Activated naive CD4-positive, alpha-beta T cell treated with anti-CD3 and anti-CD28 coated beads, Interleukin-2, amount 10 ng/mL, durations not matched to agents 7 days and 5 days (primary cell): ENCODE measurements around the gene PDZD2.
"Not testable (repeated sequence)": the region's sequence is repeated elsewhere in the genome, so short reads cannot be mapped to it uniquely, and the experiment has no call there.

Experiments used
- CTCF ChIA-PET: fragments of 350-600 bp; sonication (Branson Sonifier 250); formaldehyde crosslinking; loops from one replicate; lab custom pipeline; 2021; ENCODE audit warnings: antibody characterized with exemption; lab: Charles Lee
- DNase-seq: peaks from one replicate; pipeline ENCODE4 v3.0.0-alpha.2; 2020
- H3K27ac Mint-ChIP-seq: one replicate; pipeline ENCODE4 v1.8.0; 2021; ENCODE audit warnings: mild to moderate bottlenecking, moderate library complexity, mixed read lengths
- H3K27me3 Mint-ChIP-seq: one replicate; pipeline ENCODE4 v1.8.0; 2021; ENCODE audit warnings: mild to moderate bottlenecking, mixed read lengths
- H3K36me3 Mint-ChIP-seq: one replicate; pipeline ENCODE4 v1.8.0; 2021; ENCODE audit warnings: mixed read lengths
- H3K4me1 Mint-ChIP-seq: one replicate; pipeline ENCODE4 v1.8.0; 2021; ENCODE audit warnings: mixed read lengths
- H3K4me3 Mint-ChIP-seq: one replicate; pipeline ENCODE4 v1.8.0; 2021; ENCODE audit warnings: mild to moderate bottlenecking, moderate library complexity, mixed read lengths
- H3K9me3 Mint-ChIP-seq: one replicate; pipeline ENCODE4 v1.8.0; 2021; ENCODE audit warnings: mixed read lengths

Gene PDZD2

GRCh38 chr5:31720811-31721345, 81.9 kb downstream of the PDZD2 start:
- no peak overlapping the region for H3K27ac Mint-ChIP-seq
- no peak overlapping the region for H3K4me3 Mint-ChIP-seq
- CTCF ChIA-PET: no interaction called here
- no peak for DNase-seq
- H3K9me3 Mint-ChIP-seq: no peaks in the 10 kb centered on the region
- H3K36me3 Mint-ChIP-seq: no peaks in the 10 kb centered on the region
- H3K4me1 Mint-ChIP-seq: no peaks in the 10 kb centered on the region
- H3K27me3 Mint-ChIP-seq: peaks cover 4% of the 10 kb centered on the region

DNA sequence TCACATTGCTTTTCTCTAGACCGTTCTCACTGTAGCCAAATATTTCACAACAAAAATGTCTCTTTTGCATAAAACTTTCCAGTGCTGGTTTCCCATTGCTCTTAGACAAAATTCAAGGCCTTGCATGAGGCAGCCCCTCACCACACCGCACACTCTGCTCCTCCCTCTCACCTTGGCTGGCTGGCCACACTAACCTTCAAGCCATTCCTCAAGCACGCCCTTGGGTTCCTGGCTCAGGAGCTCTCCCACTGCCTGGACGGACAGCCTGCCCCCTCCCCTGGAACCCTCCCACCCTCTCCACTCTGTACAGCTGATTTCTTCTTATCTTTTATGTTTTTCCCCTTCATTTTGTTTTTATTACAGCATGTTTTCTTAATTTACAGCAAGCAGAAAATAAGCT, 83.2 kb downstream of the PDZD2 start:
- DNase-seq: no peak
- peaks cover 4% of the 10 kb centered on the region for H3K27me3 Mint-ChIP-seq
- CTCF ChIA-PET: no interaction called here

DNA sequence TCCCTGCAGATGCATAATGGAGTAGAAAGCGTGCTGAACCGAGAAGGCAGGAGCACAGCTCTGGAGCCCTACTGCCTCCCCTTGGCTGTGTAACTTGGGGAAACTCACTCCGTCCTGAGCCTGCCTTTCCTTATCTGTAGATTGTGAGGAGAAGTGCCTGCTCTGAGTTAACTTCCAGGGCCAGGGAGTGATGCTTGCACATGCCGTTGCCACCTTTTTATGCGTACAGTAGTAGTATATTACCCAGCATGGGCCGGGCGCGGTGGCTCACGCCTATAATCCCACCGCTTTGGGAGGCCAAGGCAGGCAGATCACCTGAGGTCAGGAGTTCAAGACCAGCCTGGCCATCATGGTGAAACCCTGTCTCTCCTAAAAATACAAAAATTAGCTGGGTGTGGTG, 87.1 kb downstream of the PDZD2 start:
- H3K36me3 Mint-ChIP-seq: no peaks in the 10 kb centered on the region
- H3K4me3 Mint-ChIP-seq: no peak overlapping the region
- H3K27ac Mint-ChIP-seq: no peak overlapping the region
- no peaks in the 10 kb centered on the region for H3K9me3 Mint-ChIP-seq
- CTCF ChIA-PET: no interaction called here
- H3K27me3 Mint-ChIP-seq: peaks cover 2% of the 10 kb centered on the region
- H3K4me1 Mint-ChIP-seq: no peaks in the 10 kb centered on the region
- no peak for DNase-seq

More for the DNA sequence above, 83.2 kb downstream of the PDZD2 start:
- Mint-ChIP-seq H3K4me1 (no peaks in the 10 kb centered on the region), H3K36me3 (no peaks in the 10 kb centered on the region), H3K27ac (no peak overlapping the region), H3K9me3 (no peaks in the 10 kb centered on the region), H3K4me3 (no peak overlapping the region)

DNA sequence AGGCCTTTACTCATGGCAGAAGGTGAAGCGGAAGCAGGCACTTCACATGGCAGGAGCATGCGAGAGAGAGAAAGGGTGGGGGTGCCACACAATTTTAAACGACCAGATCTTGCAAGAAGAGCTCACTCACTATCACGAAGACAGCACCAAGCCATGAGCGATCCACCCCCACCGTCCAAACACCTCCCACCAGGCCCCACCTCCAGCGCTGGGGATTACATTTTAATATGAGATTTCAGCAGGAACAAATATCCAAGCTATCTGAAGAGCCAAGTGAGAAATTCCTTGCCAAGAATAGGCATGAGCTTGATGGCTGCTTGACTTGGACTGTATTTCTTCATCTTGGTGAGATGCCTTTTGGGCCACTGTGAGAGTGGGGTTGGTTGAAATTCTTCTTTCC, 88.0 kb downstream of the PDZD2 start:
- CTCF ChIA-PET: no interaction called here
- no peaks in the 10 kb centered on the region for H3K4me1 Mint-ChIP-seq
- H3K27me3 Mint-ChIP-seq: no peaks in the 10 kb centered on the region
- no peaks in the 10 kb centered on the region for H3K36me3 Mint-ChIP-seq
- no peak overlapping the region for H3K4me3 Mint-ChIP-seq
- no peak overlapping the region for H3K27ac Mint-ChIP-seq
- no peak for DNase-seq
- H3K9me3 Mint-ChIP-seq: no peaks in the 10 kb centered on the region

GRCh38 chr5:31728039-31728438, 89.1 kb downstream of the PDZD2 start:
- CTCF ChIA-PET: no interaction called here
- H3K36me3 Mint-ChIP-seq: no peaks in the 10 kb centered on the region
- H3K4me1 Mint-ChIP-seq: no peaks in the 10 kb centered on the region
- DNase-seq: no peak
- no peaks in the 10 kb centered on the region for H3K27me3 Mint-ChIP-seq
- no peak overlapping the region for H3K4me3 Mint-ChIP-seq
- H3K27ac Mint-ChIP-seq: no peak overlapping the region
- H3K9me3 Mint-ChIP-seq: no peaks in the 10 kb centered on the region

DNA sequence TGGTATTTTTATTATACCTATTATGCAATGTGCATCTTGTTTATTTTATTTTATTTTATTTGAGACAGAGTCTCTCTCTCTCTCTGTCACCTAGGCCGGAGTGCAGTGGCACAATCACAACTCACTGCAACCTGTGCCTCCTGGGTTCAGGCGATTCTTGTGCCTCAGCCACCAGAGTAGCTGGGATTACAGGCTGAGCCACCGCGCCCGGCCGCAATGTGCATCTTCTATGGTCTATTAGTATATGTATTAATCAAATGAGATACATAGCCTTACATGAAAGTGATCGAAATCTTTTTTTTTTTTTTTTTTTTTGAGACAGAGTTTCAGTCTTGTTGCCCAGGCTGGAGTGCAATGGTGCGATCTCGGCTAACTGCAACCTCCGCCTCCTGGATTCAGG, 89.9 kb downstream of the PDZD2 start:
- H3K27me3 Mint-ChIP-seq, CTCF ChIA-PET, H3K27ac Mint-ChIP-seq, H3K36me3 Mint-ChIP-seq, H3K9me3 Mint-ChIP-seq, H3K4me1 Mint-ChIP-seq, DNase-seq, H3K4me3 Mint-ChIP-seq: not testable (repeated sequence)

GRCh38 chr5:31730139-31730538, 91.2 kb downstream of the PDZD2 start:
- CTCF ChIA-PET: no interaction called here
- H3K27me3 Mint-ChIP-seq: no peaks in the 10 kb centered on the region
- no peaks in the 10 kb centered on the region for H3K4me1 Mint-ChIP-seq
- no peaks in the 10 kb centered on the region for H3K9me3 Mint-ChIP-seq
- H3K4me3 Mint-ChIP-seq: no peak overlapping the region
- DNase-seq: no peak
- no peak overlapping the region for H3K27ac Mint-ChIP-seq
- H3K36me3 Mint-ChIP-seq: no peaks in the 10 kb centered on the region

GRCh38 chr5:31731016-31731415, 92.1 kb downstream of the PDZD2 start:
- CTCF ChIA-PET: no interaction called here
- no peaks in the 10 kb centered on the region for H3K9me3 Mint-ChIP-seq
- H3K27ac Mint-ChIP-seq: no peak overlapping the region
- no peaks in the 10 kb centered on the region for H3K36me3 Mint-ChIP-seq
- no peak overlapping the region for H3K4me3 Mint-ChIP-seq
- no peaks in the 10 kb centered on the region for H3K27me3 Mint-ChIP-seq
- H3K4me1 Mint-ChIP-seq: no peaks in the 10 kb centered on the region
- DNase-seq: no peak

GRCh38 chr5:31731710-31732301, 92.9 kb downstream of the PDZD2 start:
- Mint-ChIP-seq H3K27ac (no peak overlapping the region), H3K9me3 (no peaks in the 10 kb centered on the region), H3K4me1 (no peaks in the 10 kb centered on the region), H3K27me3 (no peaks in the 10 kb centered on the region), H3K36me3 (no peaks in the 10 kb centered on the region), H3K4me3 (no peak overlapping the region)
- CTCF ChIA-PET: no interaction called here
- no peak for DNase-seq

DNA sequence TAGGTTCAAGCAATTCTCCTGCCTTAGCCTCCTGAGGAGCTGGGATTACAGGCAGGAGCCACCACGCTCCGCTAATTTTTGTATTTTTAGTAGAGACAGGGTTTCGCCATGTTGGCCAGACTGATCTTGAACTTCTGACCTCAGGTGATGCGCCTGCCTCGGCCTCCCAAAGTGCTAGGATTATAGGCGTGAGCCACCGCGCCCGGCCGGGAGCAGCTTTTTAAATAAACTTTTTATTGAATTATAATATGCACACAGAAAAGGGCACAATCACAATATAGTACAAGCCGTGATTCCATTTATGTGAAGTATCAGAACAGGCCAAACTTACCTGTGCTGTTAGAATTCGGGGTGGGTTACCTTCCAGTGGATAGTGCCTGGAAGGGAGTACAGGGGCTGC, 93.9 kb downstream of the PDZD2 start:
- DNase-seq, H3K27ac Mint-ChIP-seq, H3K4me1 Mint-ChIP-seq, H3K27me3 Mint-ChIP-seq, CTCF ChIA-PET, H3K36me3 Mint-ChIP-seq, H3K4me3 Mint-ChIP-seq, H3K9me3 Mint-ChIP-seq: not testable (repeated sequence)

DNA sequence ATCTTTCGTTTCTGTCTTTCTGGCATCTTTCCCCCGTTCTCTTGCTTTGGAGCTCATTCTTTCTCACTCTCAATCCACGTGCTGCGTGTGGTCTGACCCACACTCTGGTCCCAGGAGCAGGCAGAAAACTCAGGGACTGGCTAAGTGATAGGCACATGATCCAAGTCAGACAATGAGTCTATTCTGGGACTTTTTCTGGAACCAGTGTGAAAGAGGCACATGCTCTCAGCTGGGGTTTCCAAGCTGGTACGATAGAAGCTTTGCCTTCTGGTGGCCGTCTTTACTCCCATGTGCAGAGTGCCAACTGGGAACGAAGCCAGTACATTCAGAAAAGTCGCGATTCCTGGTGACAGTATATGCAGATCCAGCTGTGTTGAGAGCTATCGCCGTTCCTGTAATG, 94.4 kb downstream of the PDZD2 start:
- CTCF ChIA-PET: no interaction called here
- H3K4me1 Mint-ChIP-seq: no peaks in the 10 kb centered on the region
- H3K27me3 Mint-ChIP-seq: no peaks in the 10 kb centered on the region
- no peak for DNase-seq
- H3K36me3 Mint-ChIP-seq: no peaks in the 10 kb centered on the region
- no peaks in the 10 kb centered on the region for H3K9me3 Mint-ChIP-seq
- no peak overlapping the region for H3K27ac Mint-ChIP-seq
- no peak overlapping the region for H3K4me3 Mint-ChIP-seq

DNA sequence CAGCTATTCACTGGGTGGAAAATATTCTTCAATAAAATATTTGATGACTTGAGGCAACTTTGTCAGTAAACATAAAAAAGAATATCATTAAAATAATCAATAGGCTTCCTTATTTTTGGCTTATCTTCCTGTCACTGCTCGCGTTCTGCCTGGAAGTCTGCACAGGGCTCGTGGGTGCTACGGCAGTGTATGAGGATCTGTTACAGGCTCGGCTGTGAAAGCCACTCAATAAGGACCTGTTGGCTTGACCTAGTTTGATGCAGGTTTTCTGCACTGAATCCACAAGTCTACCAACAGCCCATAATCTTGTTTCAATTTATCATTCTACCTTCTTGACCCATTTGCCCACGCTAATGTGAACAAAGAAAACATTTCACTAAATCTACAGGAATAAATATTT, 97.2 kb downstream of the PDZD2 start:
- no peaks in the 10 kb centered on the region for H3K27me3 Mint-ChIP-seq
- H3K9me3 Mint-ChIP-seq: no peaks in the 10 kb centered on the region
- no peak overlapping the region for H3K4me3 Mint-ChIP-seq
- no peak overlapping the region for H3K27ac Mint-ChIP-seq
- no peaks in the 10 kb centered on the region for H3K36me3 Mint-ChIP-seq
- no peak for DNase-seq
- CTCF ChIA-PET: no interaction called here
- no peaks in the 10 kb centered on the region for H3K4me1 Mint-ChIP-seq

GRCh38 chr5:31738199-31738598, 99.3 kb downstream of the PDZD2 start:
- no peaks in the 10 kb centered on the region for H3K36me3 Mint-ChIP-seq
- DNase-seq: no peak
- H3K4me3 Mint-ChIP-seq: no peak overlapping the region
- H3K9me3 Mint-ChIP-seq: no peaks in the 10 kb centered on the region
- no peaks in the 10 kb centered on the region for H3K4me1 Mint-ChIP-seq
- H3K27me3 Mint-ChIP-seq: peaks cover 3% of the 10 kb centered on the region
- CTCF ChIA-PET: no interaction called here
- no peak overlapping the region for H3K27ac Mint-ChIP-seq

DNA sequence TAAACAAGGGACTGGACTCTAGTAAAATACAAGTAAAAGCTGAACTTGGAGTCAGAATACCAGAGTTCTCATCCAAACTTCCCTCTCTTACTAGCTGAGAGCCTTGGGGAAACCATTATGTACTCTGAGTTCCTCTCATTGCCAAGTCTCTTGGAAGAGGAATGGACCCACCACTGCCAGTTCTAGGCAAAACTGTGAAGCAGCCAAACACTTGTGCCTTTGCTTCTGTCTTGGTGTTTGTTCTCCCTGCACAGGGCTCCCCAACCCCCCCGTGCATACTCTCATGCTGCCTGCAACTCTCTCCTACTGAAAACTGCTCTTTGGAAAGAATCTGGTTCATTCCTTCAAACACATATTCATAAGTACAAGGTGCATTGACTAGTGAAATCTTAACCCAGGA, 102.6 kb downstream of the PDZD2 start:
- Mint-ChIP-seq H3K27ac (no peak overlapping the region), H3K27me3 (peaks cover 3% of the 10 kb centered on the region), H3K36me3 (no peaks in the 10 kb centered on the region), H3K4me1 (no peaks in the 10 kb centered on the region), H3K9me3 (no peaks in the 10 kb centered on the region), H3K4me3 (no peak overlapping the region)
- CTCF ChIA-PET: no interaction called here
- no peak for DNase-seq

- Mint-ChIP-seq H3K9me3 (no peaks in the 10 kb centered on the region), H3K27ac (no peak overlapping the region), H3K27me3 (peaks cover 3% of the 10 kb centered on the region), H3K4me1 (no peaks in the 10 kb centered on the region), H3K4me3 (no peak overlapping the region), H3K36me3 (no peaks in the 10 kb centered on the region)
- CTCF ChIA-PET: no interaction called here
- DNase-seq: no peak
Measured at GRCh38 chr5:31743678-31744077, 104.7 kb downstream of the PDZD2 start.
